Upper lobe of left lung (tissue), 6 donors: ENCODE results near the gene CES4A. TPM values are rescaled to one million over a fixed set of nuclear protein-coding genes. Genes with fewer than 3 reads are reported as not detected.

Experiments used
- ATAC-seq, 2 donors: fragments of 200-7000 bp; cut with Tn5 transposase; one replicate each; pipeline ENCODE4 v1.9.1; 2022; ENCODE audit warnings: mild to moderate bottlenecking in 2 of 2, moderate library complexity in 2 of 2; ENCODE audit not compliant: low FRiP score in 2 of 2
- DNase-seq, 2 donors: peaks; one replicate each; pipeline ENCODE4 v3.0.0-alpha.2; 2019 to 2020
- H3K27ac ChIP-seq, 4 donors: fragments of 200-600 bp; sonication (generic); one replicate each; pipeline ENCODE4 v1.5.1; 2016 to 2019
- H3K27me3 ChIP-seq, 4 donors: fragments of 200-600 bp; sonication (generic); one replicate each; pipeline ENCODE4 v1.5.1; 2017 to 2019
- H3K36me3 ChIP-seq, 4 donors: fragments of 200-600 bp; sonication (generic); one replicate each; pipeline ENCODE4 v1.5.1; 2016 to 2019
- H3K4me1 ChIP-seq, 4 donors: fragments of 200-600 bp; sonication (generic); one replicate each; pipeline ENCODE4 v1.5.1; 2018 to 2019
- H3K4me3 ChIP-seq, 4 donors: fragments of 200-600 bp; sonication (generic); one replicate each; pipeline ENCODE4 v1.5.1; 2017 to 2019; ENCODE audit warnings: mild to moderate bottlenecking in 2 of 4, moderate library complexity in 1 of 4
- H3K9me3 ChIP-seq, 4 donors: fragments of 200-600 bp; sonication (generic); one replicate each; pipeline ENCODE4 v1.5.1; 2018 to 2019
- EP300 ChIP-seq, 4 donors: sonication (generic); formaldehyde crosslinking; IDR thresholded peaks; one replicate each; pipeline ENCODE4 v1.5.1; 2017; ENCODE audit warnings: antibody characterized with exemption in 4 of 4, control low read depth in 2 of 4
- POLR2A ChIP-seq, 4 donors: fragments of 450-650 bp; IDR thresholded peaks; one replicate each; pipeline ENCODE4 v1.5.1; 2016 to 2017; ENCODE audit warnings: antibody characterized with exemption in 4 of 4, mild to moderate bottlenecking in 2 of 4
- POLR2AphosphoS5 ChIP-seq, 2 donors: sonication (generic); formaldehyde crosslinking; IDR thresholded peaks; one replicate each; pipeline ENCODE4 v1.5.1; 2017; ENCODE audit warnings: antibody characterized with exemption in 2 of 2
- WGBS, 2 donors: methylation state at CpG; one replicate each; pipeline ENCODE4 v1.1.5; 2017 to 2018; 5-methylcytosine and 5-hydroxymethylcytosine counted together
- total RNA-seq, 6 donors: library from RNA; depleted of rRNA in 4 of 6; stranded (reverse); fragments of >200 nt in 4 of 6; gene quantifications; one replicate each; pipeline versions ENCODE4 v1.1.0 to v1.2.1, GENCODE V29; 2016 to 2021
- TF ChIP-seq, protein P1 (sequence below), 6 experiments: fragments of 450-650 bp in 4 of 6; fragments of 200-600 bp in 2 of 6; sonication (generic) in 2 of 6; IDR thresholded peaks; one replicate each; pipeline ENCODE4 v1.5.1; 2016 to 2019; ENCODE audit warnings: antibody characterized with exemption in 6 of 6
- donor health status: DM: no; HTN: no; CAD: no; lungs with moderate emphysema.
- donor health status: DM: no; HTN: yes; CAD: no; lungs with severe emphysema.

Gene CES4A
- total RNA-seq, 6 donors from 2014 or later, result 9.9 to 39.7 (median 20.2) TPM

DNA sequence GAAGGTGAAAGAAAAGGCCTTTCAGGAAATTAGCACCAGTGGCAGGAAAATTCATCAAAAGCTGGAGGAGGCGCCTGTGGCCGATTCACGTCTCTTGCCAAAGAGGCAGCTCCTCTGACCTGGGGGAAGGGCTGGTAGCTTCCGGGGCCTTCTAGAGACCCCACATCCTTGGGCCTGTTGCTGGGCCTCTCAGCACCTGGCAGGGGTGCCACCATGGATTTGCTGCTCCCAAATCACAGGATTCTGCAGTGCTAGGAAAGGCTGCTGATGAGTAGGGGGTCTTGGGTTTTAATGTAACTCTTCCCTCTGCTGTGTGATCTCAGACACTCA, 29.0 kb downstream of the CES4A start:
- DNase-seq (no peak), ATAC-seq (no peak)
- TF ChIP-seq POLR2A (IDR thresholded peaks at IDR 0.05) (no peak), EP300 (IDR thresholded peaks at IDR 0.05) (no peak), POLR2AphosphoS5 (IDR thresholded peaks at IDR 0.05) (no peak)
- TF ChIP-seq, protein P1, sequence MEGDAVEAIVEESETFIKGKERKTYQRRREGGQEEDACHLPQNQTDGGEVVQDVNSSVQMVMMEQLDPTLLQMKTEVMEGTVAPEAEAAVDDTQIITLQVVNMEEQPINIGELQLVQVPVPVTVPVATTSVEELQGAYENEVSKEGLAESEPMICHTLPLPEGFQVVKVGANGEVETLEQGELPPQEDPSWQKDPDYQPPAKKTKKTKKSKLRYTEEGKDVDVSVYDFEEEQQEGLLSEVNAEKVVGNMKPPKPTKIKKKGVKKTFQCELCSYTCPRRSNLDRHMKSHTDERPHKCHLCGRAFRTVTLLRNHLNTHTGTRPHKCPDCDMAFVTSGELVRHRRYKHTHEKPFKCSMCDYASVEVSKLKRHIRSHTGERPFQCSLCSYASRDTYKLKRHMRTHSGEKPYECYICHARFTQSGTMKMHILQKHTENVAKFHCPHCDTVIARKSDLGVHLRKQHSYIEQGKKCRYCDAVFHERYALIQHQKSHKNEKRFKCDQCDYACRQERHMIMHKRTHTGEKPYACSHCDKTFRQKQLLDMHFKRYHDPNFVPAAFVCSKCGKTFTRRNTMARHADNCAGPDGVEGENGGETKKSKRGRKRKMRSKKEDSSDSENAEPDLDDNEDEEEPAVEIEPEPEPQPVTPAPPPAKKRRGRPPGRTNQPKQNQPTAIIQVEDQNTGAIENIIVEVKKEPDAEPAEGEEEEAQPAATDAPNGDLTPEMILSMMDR (IDR thresholded peaks at IDR 0.05), result no peak
- no peak overlapping the region for H3K4me3 ChIP-seq
- H3K4me1 ChIP-seq, result peaks cover 9 to 16% (median 15%) of the 10 kb centered on the region in 4 donors
- H3K27me3 ChIP-seq, result peaks cover 0 to 6% (median 1%) of the 10 kb centered on the region in 4 donors
- WGBS, 2 donors, result 83 to 88% methylated on average over 3 to 4 of the region's 4 CpGs
- H3K36me3 ChIP-seq, result no peaks in the 10 kb centered on the region
- H3K9me3 ChIP-seq, result no peaks in the 10 kb centered on the region
- no peak overlapping the region for H3K27ac ChIP-seq

- no peaks in the 10 kb centered on the region for H3K36me3 ChIP-seq
- no peak for TF ChIP-seq EP300 (IDR thresholded peaks at IDR 0.05)
- TF ChIP-seq, protein P1 (IDR thresholded peaks at IDR 0.05), result peak; percentile 47 to 88 (median 76)
- peak in 1 of 2 donors; percentile 86 for DNase-seq
- peaks cover 9 to 16% (median 15%) of the 10 kb centered on the region in 4 donors for H3K4me1 ChIP-seq
- 11 to 50% methylated on average over 1 to 4 of the region's 6 CpGs for WGBS, 2 donors
- peaks cover 0 to 6% (median 1%) of the 10 kb centered on the region in 4 donors for H3K27me3 ChIP-seq
- no peaks in the 10 kb centered on the region for H3K9me3 ChIP-seq
- ATAC-seq, result peak; percentile 60 to 85
- no peak overlapping the region for H3K4me3 ChIP-seq
- H3K27ac ChIP-seq, result no peak overlapping the region
Observed at GRCh38 chr16:67017810-67018488, 29.6 kb downstream of the CES4A start.

DNA sequence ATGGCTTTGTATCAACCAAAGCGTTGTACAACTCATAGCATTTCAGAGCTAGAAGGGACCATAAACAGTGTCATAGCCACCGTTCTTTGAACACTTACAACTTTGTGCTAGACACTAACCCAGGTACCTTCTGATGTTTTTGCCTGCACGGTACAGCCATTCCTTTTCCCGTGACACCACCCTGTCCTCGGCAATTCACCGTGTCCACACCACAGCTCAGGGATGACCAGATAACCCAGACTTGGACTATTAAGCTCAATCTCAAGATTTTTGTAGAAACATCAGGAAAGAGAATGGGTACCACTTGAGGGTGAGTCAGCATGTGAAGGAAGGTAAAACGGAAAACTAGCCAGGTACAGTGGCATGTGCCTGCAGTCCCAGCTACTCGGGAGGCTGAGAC, 30.8 kb downstream of the CES4A start:
- no peaks in the 10 kb centered on the region for H3K9me3 ChIP-seq
- H3K36me3 ChIP-seq, result no peaks in the 10 kb centered on the region
- no peak overlapping the region for H3K27ac ChIP-seq
- TF ChIP-seq, protein P1 (IDR thresholded peaks at IDR 0.05), result no peak
- DNase-seq (no peak), ATAC-seq (no peak)
- peaks cover 0 to 6% (median 4%) of the 10 kb centered on the region in 4 donors for H3K4me1 ChIP-seq
- peaks cover 0 to 2% (median 0%) of the 10 kb centered on the region in 4 donors for H3K27me3 ChIP-seq
- 93 to 94% methylated on average over 8 of the region's 8 CpGs for WGBS, 2 donors
- H3K4me3 ChIP-seq, result no peak overlapping the region

DNA sequence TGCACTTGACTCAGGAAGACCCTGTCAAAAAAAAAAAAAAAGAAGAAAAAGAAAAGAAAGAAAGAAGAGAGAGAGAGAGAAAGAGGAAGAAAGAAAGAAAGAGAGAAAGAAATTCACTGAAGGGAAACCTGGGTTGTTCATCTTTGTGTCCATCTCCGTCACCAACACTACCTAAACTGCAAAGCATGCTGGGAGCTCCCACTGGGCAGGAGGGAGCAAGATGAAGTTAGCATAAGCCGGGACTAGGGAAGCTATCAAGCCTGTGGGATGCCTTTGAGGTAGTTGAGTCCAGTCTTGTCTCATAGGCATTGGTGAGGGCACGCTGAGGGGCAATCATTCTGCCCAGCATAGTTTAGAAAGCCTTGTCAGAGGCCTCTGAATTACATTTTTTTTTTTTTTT, 32.9 kb downstream of the CES4A start:
- 86 to 92% methylated on average over 3 of the region's 3 CpGs for WGBS, 2 donors
- DNase-seq, result peak in 1 of 2 donors; percentile 3
- no peak overlapping the region for H3K4me3 ChIP-seq

More for the DNA sequence above, 32.9 kb downstream of the CES4A start:
- H3K27me3 ChIP-seq, result no peaks in the 10 kb centered on the region
- TF ChIP-seq POLR2AphosphoS5 (IDR thresholded peaks at IDR 0.05) (no peak), POLR2A (IDR thresholded peaks at IDR 0.05) (no peak), EP300 (IDR thresholded peaks at IDR 0.05) (no peak)
- TF ChIP-seq, protein P1 (IDR thresholded peaks at IDR 0.05), result no peak
- ATAC-seq, result no peak
- no peaks in the 10 kb centered on the region for H3K36me3 ChIP-seq
- no peaks in the 10 kb centered on the region for H3K4me1 ChIP-seq
- no peak overlapping the region for H3K27ac ChIP-seq
- H3K9me3 ChIP-seq, result no peaks in the 10 kb centered on the region
